BLaER1 (cell line): ENCODE data around the gene NDUFA12.
"Not testable (repeated sequence)": the region's sequence is repeated elsewhere in the genome, so short reads cannot be mapped to it uniquely, and the experiment has no call there.

Experiments used
- H3K27ac ChIP-seq: shearing (Covaris generic); formaldehyde crosslinking; 2 replicates; pipeline ENCODE4 v1.8.1; 2022
- H3K27me3 ChIP-seq: shearing (Covaris generic); formaldehyde crosslinking; 2 replicates; pipeline ENCODE4 v1.8.1; 2022
- H3K36me3 ChIP-seq: shearing (Covaris generic); formaldehyde crosslinking; 2 replicates; pipeline ENCODE4 v1.8.1; 2022
- H3K4me1 ChIP-seq: shearing (Covaris generic); formaldehyde crosslinking; 2 replicates; pipeline ENCODE4 v1.8.1; 2022
- H3K4me2 ChIP-seq: shearing (Covaris generic); formaldehyde crosslinking; 2 replicates; pipeline ENCODE4 v1.8.1; 2022
- H3K4me3 ChIP-seq: shearing (Covaris generic); formaldehyde crosslinking; 2 replicates; pipeline ENCODE4 v1.8.1; 2022
- H3K9ac ChIP-seq: shearing (Covaris generic); formaldehyde crosslinking; 2 replicates; pipeline ENCODE4 v1.8.1; 2022
- H3K9me3 ChIP-seq: shearing (Covaris generic); formaldehyde crosslinking; 2 replicates; pipeline ENCODE4 v1.8.1; 2022
- H4K20me1 ChIP-seq: shearing (Covaris generic); formaldehyde crosslinking; 2 replicates; pipeline ENCODE4 v1.8.1; 2022
- Cebpa-rat ChIP-seq: shearing (Covaris generic); IDR thresholded peaks from 2 replicates; pipeline ENCODE4 v1.8.1; 2022

NDUFA12 gene

GRCh38 chr12:95003921-95004272, 400 bp upstream of the NDUFA12 start:
- Histone ChIP-seq H3K9ac (peak overlapping the region; percentile 92; the same call in 1 of the 2 replicates), H3K4me1 (peaks cover 22% of the 10 kb centered on the region), H3K27ac (peak overlapping the region; percentile 86), H3K4me2 (peak overlapping the region; percentile 84), H3K27me3 (no peaks in the 10 kb centered on the region), H3K36me3 (peaks cover 27% of the 10 kb centered on the region), H3K4me3 (peak overlapping the region; percentile 89), H4K20me1 (no peaks in the 10 kb centered on the region; the same call in 1 of the 2 replicates), H3K9me3 (peaks cover 27% of the 10 kb centered on the region)
- TF ChIP-seq Cebpa-rat: no peak

- Histone ChIP-seq H4K20me1 (peaks cover 3% of the 10 kb centered on the region), H3K27me3 (no peaks in the 10 kb centered on the region), H3K9me3 (peaks cover 16% of the 10 kb centered on the region), H3K4me3 (peak overlapping the region; percentile 89), H3K4me1 (peaks cover 31% of the 10 kb centered on the region), H3K36me3 (peaks cover 27% of the 10 kb centered on the region), H3K4me2 (peak overlapping the region; percentile 84), H3K27ac (peak overlapping the region; percentile 86), H3K9ac (peak overlapping the region; percentile 92)
- TF ChIP-seq Cebpa-rat: no peak
These were observed 743 bp downstream of the NDUFA12 start for GRCh38 chr12:95002754-95003153.

GRCh38 chr12:94998326-94998725, 5.2 kb downstream of the NDUFA12 start:
- Histone ChIP-seq H3K36me3 (peaks cover 70% of the 10 kb centered on the region), H3K27me3 (no peaks in the 10 kb centered on the region), H3K4me2 (peak overlapping the region; percentile 19; the same call in 1 of the 2 replicates), H3K9ac (no peak overlapping the region), H3K4me3 (no peak overlapping the region), H3K27ac (no peak overlapping the region), H3K4me1 (peaks cover 26% of the 10 kb centered on the region), H4K20me1 (peaks cover 10% of the 10 kb centered on the region), H3K9me3 (no peaks in the 10 kb centered on the region)
- no peak for TF ChIP-seq Cebpa-rat

- Histone ChIP-seq H3K4me2 (no peak overlapping the region), H3K9ac (no peak overlapping the region), H3K27me3 (no peaks in the 10 kb centered on the region), H3K9me3 (no peaks in the 10 kb centered on the region), H3K4me1 (peaks cover 24% of the 10 kb centered on the region), H4K20me1 (peaks cover 10% of the 10 kb centered on the region), H3K36me3 (peaks cover 76% of the 10 kb centered on the region), H3K4me3 (no peak overlapping the region), H3K27ac (no peak overlapping the region)
- TF ChIP-seq Cebpa-rat: no peak
These were observed 5.8 kb downstream of the NDUFA12 start for GRCh38 chr12:94997726-94998125.

GRCh38 chr12:94997061-94997460, 6.4 kb downstream of the NDUFA12 start:
- no peaks in the 10 kb centered on the region for H3K9me3 ChIP-seq
- peaks cover 82% of the 10 kb centered on the region for H3K36me3 ChIP-seq
- TF ChIP-seq Cebpa-rat: no peak
- H3K9ac ChIP-seq: no peak overlapping the region
- peaks cover 10% of the 10 kb centered on the region for H4K20me1 ChIP-seq
- no peak overlapping the region for H3K4me3 ChIP-seq
- H3K4me1 ChIP-seq: peaks cover 18% of the 10 kb centered on the region
- no peaks in the 10 kb centered on the region for H3K27me3 ChIP-seq
- H3K27ac ChIP-seq: no peak overlapping the region
- H3K4me2 ChIP-seq: no peak overlapping the region

- H4K20me1 ChIP-seq: peaks cover 10% of the 10 kb centered on the region
- no peak overlapping the region for H3K4me3 ChIP-seq
- no peak overlapping the region for H3K9ac ChIP-seq
- H3K4me1 ChIP-seq: peaks cover 15% of the 10 kb centered on the region
- H3K27me3 ChIP-seq: no peaks in the 10 kb centered on the region
- no peak overlapping the region for H3K27ac ChIP-seq
- H3K4me2 ChIP-seq: no peak overlapping the region
- TF ChIP-seq Cebpa-rat: no peak
- no peaks in the 10 kb centered on the region for H3K9me3 ChIP-seq
- H3K36me3 ChIP-seq: peaks cover 81% of the 10 kb centered on the region
These were observed 9.2 kb downstream of the NDUFA12 start for GRCh38 chr12:94994312-94994711.

GRCh38 chr12:94993855-94994254, 9.6 kb downstream of the NDUFA12 start:
- H3K27me3 ChIP-seq: not testable (repeated sequence)

GRCh38 chr12:94990222-94990621, 13.3 kb downstream of the NDUFA12 start:
- no peaks in the 10 kb centered on the region for H3K27me3 ChIP-seq
- peaks cover 62% of the 10 kb centered on the region for H3K36me3 ChIP-seq
- no peak overlapping the region for H3K27ac ChIP-seq
- no peaks in the 10 kb centered on the region for H3K9me3 ChIP-seq
- no peak for TF ChIP-seq Cebpa-rat
- H4K20me1 ChIP-seq: no peaks in the 10 kb centered on the region; the same call in 1 of the 2 replicates
- H3K4me3 ChIP-seq: no peak overlapping the region
- H3K4me1 ChIP-seq: peaks cover 35% of the 10 kb centered on the region
- H3K4me2 ChIP-seq: no peak overlapping the region
- no peak overlapping the region for H3K9ac ChIP-seq

More at GRCh38 chr12:94993855-94994254, 9.6 kb downstream of the NDUFA12 start:
- Histone ChIP-seq H4K20me1 (peaks cover 10% of the 10 kb centered on the region), H3K4me1 (peaks cover 19% of the 10 kb centered on the region), H3K36me3 (peaks cover 81% of the 10 kb centered on the region)
- H3K4me3 ChIP-seq, H3K9ac ChIP-seq, H3K4me2 ChIP-seq, H3K27ac ChIP-seq, H3K9me3 ChIP-seq: not testable (repeated sequence)

- H3K4me3 ChIP-seq: no peak overlapping the region
- no peak overlapping the region for H3K9ac ChIP-seq
- no peaks in the 10 kb centered on the region for H3K9me3 ChIP-seq
- no peaks in the 10 kb centered on the region for H3K27me3 ChIP-seq
- no peak for TF ChIP-seq Cebpa-rat
- H4K20me1 ChIP-seq: no peaks in the 10 kb centered on the region; the same call in 1 of the 2 replicates
- H3K4me2 ChIP-seq: peak overlapping the region; percentile 64
- H3K4me1 ChIP-seq: peaks cover 36% of the 10 kb centered on the region
- peak overlapping the region; percentile 3; the same call in 1 of the 2 replicates for H3K27ac ChIP-seq
- H3K36me3 ChIP-seq: peaks cover 59% of the 10 kb centered on the region
These were observed 15.0 kb downstream of the NDUFA12 start for GRCh38 chr12:94988471-94988870.

- Histone ChIP-seq H3K36me3 (peaks cover 58% of the 10 kb centered on the region), H3K4me3 (no peak overlapping the region), H3K27ac (no peak overlapping the region), H3K4me1 (peaks cover 43% of the 10 kb centered on the region), H3K27me3 (no peaks in the 10 kb centered on the region), H3K4me2 (peak overlapping the region; percentile 64), H3K9me3 (no peaks in the 10 kb centered on the region), H4K20me1 (no peaks in the 10 kb centered on the region; the same call in 1 of the 2 replicates), H3K9ac (no peak overlapping the region)
- TF ChIP-seq Cebpa-rat: no peak
These were observed 15.7 kb downstream of the NDUFA12 start for GRCh38 chr12:94987801-94988200.
